GM18498 (cell line): Measurements from ENCODE around the gene DNAH12.
"Not testable (repeated sequence)": the region's sequence is repeated elsewhere in the genome, so short reads cannot be mapped to it uniquely, and the experiment has no call there.

Source experiments
- ATAC-seq: cut with Tn5 transposase; IDR thresholded peaks from one replicate; pipeline ENCODE4 v1.9.1; 2021; ENCODE audit warnings: mild to moderate bottlenecking, moderate library complexity; ENCODE audit not compliant: unreplicated experiment

The DNAH12 gene

GRCh38 chr3:57530071-57530608 is 14.0 kb downstream of the DNAH12 start:
- ATAC-seq = no peak

- no peak for ATAC-seq
These were observed 25.7 kb downstream of the DNAH12 start for GRCh38 chr3:57518276-57518915.

- no peak for ATAC-seq
These were observed 32.0 kb downstream of the DNAH12 start for GRCh38 chr3:57512166-57512565.

GRCh38 chr3:57505901-57506300 is 38.2 kb downstream of the DNAH12 start:
- no peak for ATAC-seq

GRCh38 chr3:57500506-57500905 is 43.6 kb downstream of the DNAH12 start:
- ATAC-seq = no peak

GRCh38 chr3:57497904-57498303 is 46.2 kb downstream of the DNAH12 start:
- ATAC-seq = no peak

GRCh38 chr3:57484563-57484962 is 59.6 kb downstream of the DNAH12 start:
- ATAC-seq = no peak

- not testable (repeated sequence) for ATAC-seq
These were observed 67.0 kb downstream of the DNAH12 start for GRCh38 chr3:57477193-57477592.

- no peak for ATAC-seq
These were observed 79.3 kb downstream of the DNAH12 start for GRCh38 chr3:57464801-57465200.

GRCh38 chr3:57464011-57464410 is 80.1 kb downstream of the DNAH12 start:
- ATAC-seq = no peak

GRCh38 chr3:57451150-57451846 is 92.8 kb downstream of the DNAH12 start:
- no peak for ATAC-seq

- not testable (repeated sequence) for ATAC-seq
These were observed 94.8 kb downstream of the DNAH12 start for GRCh38 chr3:57449276-57449847.

GRCh38 chr3:57448489-57448888 is 95.7 kb downstream of the DNAH12 start:
- ATAC-seq = not testable (repeated sequence)

GRCh38 chr3:57446318-57446841 is 97.8 kb downstream of the DNAH12 start:
- no peak for ATAC-seq

GRCh38 chr3:57444469-57444868 is 99.7 kb downstream of the DNAH12 start:
- ATAC-seq = no peak

- not testable (repeated sequence) for ATAC-seq
These were observed 104.0 kb downstream of the DNAH12 start for GRCh38 chr3:57440144-57440543.

GRCh38 chr3:57438460-57438859 is 105.7 kb downstream of the DNAH12 start:
- not testable (repeated sequence) for ATAC-seq

GRCh38 chr3:57436195-57436761 is 107.9 kb downstream of the DNAH12 start:
- no peak for ATAC-seq

GRCh38 chr3:57434041-57434440 is 110.1 kb downstream of the DNAH12 start:
- ATAC-seq = no peak

GRCh38 chr3:57423335-57423734 is 120.8 kb downstream of the DNAH12 start:
- no peak for ATAC-seq

GRCh38 chr3:57421336-57421735 is 122.8 kb downstream of the DNAH12 start:
- ATAC-seq = no peak
